Measurements from ENCODE around the gene EGLN2.
"Not testable (repeated sequence)": the region's sequence is repeated elsewhere in the genome, so short reads cannot be mapped to it uniquely, and the experiment has no call there.

EGLN2 gene

DNA sequence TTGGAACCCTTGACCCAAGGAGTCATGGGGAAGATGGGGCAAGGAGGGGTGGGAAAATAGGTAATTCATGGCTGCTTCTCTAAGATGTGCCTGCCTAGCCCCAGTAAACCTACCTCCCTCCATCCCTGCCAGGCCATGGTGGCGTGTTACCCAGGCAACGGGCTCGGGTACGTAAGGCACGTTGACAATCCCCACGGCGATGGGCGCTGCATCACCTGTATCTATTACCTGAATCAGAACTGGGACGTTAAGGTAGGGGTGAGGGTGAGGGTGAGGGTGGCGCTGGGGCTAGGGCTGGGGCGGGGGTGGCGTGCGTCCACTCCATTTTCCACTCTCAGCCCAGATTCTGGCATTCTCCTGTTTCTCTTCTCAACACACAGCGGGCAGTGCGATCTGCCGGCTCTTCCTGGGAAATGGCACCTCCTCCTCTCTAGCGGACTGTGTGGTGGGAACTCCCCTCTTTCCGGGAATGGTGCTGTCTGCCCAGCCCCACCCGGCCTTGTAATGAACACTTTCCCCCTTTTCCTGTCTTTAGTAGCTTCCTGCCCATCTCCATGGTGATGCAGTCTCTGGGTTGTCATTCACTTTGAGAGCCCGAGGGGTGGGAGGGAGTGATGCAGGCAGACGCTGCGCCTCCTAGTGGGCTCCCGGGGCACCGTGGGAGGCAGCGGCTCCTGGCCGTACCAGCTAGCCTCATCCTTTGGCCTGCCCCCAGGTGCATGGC, 7.6 kb downstream of the EGLN2 start:
- TF ChIP-seq, protein P1, sequence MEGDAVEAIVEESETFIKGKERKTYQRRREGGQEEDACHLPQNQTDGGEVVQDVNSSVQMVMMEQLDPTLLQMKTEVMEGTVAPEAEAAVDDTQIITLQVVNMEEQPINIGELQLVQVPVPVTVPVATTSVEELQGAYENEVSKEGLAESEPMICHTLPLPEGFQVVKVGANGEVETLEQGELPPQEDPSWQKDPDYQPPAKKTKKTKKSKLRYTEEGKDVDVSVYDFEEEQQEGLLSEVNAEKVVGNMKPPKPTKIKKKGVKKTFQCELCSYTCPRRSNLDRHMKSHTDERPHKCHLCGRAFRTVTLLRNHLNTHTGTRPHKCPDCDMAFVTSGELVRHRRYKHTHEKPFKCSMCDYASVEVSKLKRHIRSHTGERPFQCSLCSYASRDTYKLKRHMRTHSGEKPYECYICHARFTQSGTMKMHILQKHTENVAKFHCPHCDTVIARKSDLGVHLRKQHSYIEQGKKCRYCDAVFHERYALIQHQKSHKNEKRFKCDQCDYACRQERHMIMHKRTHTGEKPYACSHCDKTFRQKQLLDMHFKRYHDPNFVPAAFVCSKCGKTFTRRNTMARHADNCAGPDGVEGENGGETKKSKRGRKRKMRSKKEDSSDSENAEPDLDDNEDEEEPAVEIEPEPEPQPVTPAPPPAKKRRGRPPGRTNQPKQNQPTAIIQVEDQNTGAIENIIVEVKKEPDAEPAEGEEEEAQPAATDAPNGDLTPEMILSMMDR (IDR thresholded peaks at IDR 0.05; ENCODE audit: control insufficient read depth, extremely low read depth, insufficient read depth), result no peak
- no peak overlapping the region for H3K4me3 ChIP-seq (ENCODE audit: low read depth, low read length)
- no peak for DNase-seq (ENCODE audit: low read depth)

DNA sequence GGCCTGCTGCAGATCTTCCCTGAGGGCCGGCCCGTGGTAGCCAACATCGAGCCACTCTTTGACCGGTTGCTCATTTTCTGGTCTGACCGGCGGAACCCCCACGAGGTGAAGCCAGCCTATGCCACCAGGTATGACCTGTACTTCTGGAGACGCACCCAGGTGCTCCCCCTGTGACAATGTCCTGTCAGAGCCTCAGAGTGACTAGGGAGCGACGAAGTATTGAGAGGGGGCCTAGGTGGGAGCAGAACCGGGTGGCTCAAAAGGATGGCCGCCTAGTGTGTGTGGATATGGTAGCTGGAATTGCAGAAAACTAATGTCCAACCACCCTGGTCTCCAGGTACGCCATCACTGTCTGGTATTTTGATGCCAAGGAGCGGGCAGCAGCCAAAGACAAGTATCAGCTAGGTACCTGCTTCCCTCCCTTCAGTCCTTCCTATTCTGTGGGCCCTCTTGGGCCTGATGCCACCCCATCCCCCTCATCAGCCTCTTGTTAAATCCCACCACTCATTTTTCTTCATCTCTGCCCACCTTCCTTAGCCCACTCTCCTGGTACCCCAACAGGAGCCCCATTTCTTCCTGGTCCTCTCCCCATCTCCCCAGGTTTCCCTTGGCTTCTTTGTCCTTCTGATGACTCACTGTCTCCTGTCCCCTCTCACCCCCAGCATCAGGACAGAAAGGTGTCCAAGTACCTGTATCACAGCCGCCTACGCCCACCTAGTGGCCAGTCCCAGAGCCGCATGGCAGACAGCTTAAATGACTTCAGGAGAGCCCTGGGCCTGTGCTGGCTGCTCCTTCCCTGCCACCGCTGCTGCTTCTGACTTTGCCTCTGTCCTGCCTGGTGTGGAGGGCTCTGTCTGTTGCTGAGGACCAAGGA, 8.4 kb downstream of the EGLN2 start:
- TF ChIP-seq, protein P1 (IDR thresholded peaks at IDR 0.05; ENCODE audit: control insufficient read depth, extremely low read depth, insufficient read depth), result 0 out of 2 replicates have a peak, but pooled peaks have one; percentile 5
- no peak overlapping the region for H3K4me3 ChIP-seq (ENCODE audit: low read depth, low read length)

DNA sequence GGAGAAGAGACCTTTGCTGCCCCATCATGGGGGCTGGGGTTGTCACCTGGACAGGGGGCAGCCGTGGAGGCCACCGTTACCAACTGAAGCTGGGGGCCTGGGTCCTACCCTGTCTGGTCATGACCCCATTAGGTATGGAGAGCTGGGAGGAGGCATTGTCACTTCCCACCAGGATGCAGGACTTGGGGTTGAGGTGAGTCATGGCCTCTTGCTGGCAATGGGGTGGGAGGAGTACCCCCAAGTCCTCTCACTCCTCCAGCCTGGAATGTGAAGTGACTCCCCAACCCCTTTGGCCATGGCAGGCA, 9.0 kb downstream of the EGLN2 start:
- DNase-seq (ENCODE audit: low read depth), result no peak
- TF ChIP-seq, protein P1 (IDR thresholded peaks at IDR 0.05; ENCODE audit: control insufficient read depth, extremely low read depth, insufficient read depth), result no peak
- no peak overlapping the region for H3K4me3 ChIP-seq (ENCODE audit: low read depth, low read length)

More for the DNA sequence above, 8.4 kb downstream of the EGLN2 start:
- no peak for DNase-seq (ENCODE audit: low read depth)

DNA sequence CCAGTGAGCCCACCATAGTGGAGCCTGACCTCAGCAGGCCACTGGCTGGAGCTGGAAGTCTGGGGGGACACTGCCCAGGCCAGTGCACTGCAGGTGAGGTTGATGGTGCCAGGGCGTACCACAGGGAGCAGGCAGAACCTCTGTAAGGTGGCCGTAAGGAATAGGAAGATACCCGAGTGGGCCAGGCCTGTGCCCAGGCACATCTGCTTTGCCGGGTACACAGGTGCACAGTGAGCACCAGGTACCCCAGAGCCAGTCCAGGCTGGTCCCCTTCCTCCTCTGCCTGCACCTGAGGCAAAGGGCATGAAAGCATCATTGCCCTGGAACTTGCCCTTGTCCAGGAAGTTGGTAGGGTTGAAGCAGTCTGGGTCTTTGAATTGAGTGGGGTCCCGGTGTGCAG, 9.5 kb downstream of the EGLN2 start:
- H3K4me3 ChIP-seq (ENCODE audit: low read depth, low read length), result no peak overlapping the region
- no peak for DNase-seq (ENCODE audit: low read depth)
- TF ChIP-seq, protein P1 (IDR thresholded peaks at IDR 0.05; ENCODE audit: control insufficient read depth, extremely low read depth, insufficient read depth), result no peak

DNA sequence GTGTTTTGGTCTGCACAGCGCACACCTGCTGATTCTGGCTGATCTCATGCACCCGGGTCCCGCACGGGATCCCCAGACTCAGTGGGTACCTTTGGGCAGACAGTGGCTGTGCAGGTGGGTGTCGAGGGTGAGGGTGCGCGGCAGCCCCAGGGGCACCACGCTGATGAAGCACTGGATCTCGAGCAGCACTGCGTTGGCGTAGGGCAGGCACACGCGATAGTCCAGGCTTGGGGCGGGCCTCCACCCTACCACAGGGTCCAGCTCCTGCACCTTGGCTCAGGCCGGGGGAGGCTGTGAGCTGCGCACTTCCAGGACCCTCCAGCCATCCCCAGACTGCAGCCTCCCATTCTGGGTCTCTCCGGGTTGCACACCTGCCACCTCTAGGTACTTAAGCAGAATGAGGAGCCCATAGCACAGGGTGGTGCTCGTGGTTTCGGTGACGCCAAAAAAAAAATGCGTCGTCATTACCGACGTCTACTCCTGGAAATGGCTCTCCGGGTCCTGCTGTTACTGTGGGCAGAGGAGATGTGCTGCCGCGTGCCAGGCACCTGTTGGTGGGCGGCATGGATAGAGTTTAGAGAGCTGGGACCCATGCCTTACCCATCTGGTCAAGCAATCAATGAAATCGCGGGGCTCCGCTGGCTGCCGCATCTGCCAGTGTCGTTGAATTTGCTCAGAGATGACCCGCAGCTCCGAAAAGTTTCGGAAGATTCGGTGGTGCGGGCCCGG, 10.5 kb downstream of the EGLN2 start:
- no peak for DNase-seq (ENCODE audit: low read depth)
- no peak overlapping the region for H3K4me3 ChIP-seq (ENCODE audit: low read depth, low read length)
- TF ChIP-seq, protein P1 (IDR thresholded peaks at IDR 0.05; ENCODE audit: control insufficient read depth, extremely low read depth, insufficient read depth), result no peak

DNA sequence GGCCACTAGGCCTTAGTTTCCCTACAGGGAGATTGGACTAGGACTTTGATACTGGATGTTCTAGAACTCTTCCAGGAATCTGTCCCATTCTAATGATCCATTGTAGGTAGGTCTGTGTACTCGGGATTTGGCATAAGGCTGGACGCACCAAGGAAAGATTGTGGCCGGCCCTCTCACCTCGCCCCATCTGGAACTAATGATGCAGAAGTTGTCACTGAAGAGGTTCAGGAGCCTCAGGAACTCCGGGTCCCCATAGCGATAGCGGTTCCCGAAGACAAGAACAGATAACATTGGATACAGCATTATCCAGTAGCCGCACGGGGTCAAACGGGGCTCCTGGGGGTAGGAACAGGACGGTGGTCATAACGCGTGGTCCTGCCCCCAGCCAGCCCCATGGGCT, 11.2 kb downstream of the EGLN2 start:
- no peak overlapping the region for H3K4me3 ChIP-seq (ENCODE audit: low read depth, low read length)
- no peak for DNase-seq (ENCODE audit: low read depth)
- TF ChIP-seq, protein P1 (IDR thresholded peaks at IDR 0.05; ENCODE audit: control insufficient read depth, extremely low read depth, insufficient read depth), result no peak

DNA sequence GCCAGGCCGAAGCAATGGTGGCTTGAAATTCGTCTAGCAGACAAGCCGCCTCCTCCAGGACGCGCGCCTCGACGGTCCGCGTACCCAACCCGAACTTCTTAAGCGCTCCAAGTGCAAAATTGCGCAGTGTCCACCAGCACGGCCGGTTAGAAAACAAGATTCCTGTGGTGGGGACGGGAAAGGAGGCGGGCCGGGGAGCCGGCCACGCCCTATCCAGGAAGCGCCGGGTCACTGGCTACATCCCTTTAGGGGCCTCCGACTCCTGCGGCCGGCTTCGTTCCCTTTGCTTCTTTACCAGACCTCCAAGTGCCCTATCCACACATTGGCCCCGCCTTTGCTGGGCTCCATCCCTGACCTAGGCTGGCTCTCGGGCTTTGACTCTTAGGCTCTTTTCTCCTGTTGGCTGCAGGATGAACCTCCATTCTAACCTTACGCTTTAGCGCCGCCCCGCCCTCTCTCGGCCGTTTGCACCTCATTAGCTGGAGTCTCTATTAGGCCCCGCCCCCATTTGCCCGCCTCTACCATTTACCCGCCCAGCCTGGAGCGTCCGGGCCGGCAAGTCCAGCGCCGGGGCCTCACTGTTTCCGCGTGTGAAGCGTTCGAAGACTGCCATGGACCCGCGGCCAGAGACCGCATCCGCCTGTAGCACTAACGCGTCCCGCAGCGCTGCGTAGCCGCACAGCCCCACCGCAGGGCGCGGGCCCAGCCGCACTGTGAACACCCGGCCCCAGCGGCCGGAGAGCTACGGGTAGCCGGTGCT, 11.8 kb downstream of the EGLN2 start:
- not testable (repeated sequence) for DNase-seq (ENCODE audit: low read depth); H3K4me3 ChIP-seq (ENCODE audit: low read depth, low read length)
